Measurements from ENCODE around the gene RIF1.

The RIF1 gene

GRCh38 chr2:151381266-151381665 is 28.4 kb upstream of the RIF1 start:
- no peaks in the 10 kb centered on the region for H3K4me1 ChIP-seq (ENCODE audit: control insufficient read depth, insufficient read depth, low read length)
- ChIA-PET CTCF (no interaction called here), POLR2A (no interaction called here)
- no peaks in the 10 kb centered on the region for H3K36me3 ChIP-seq (ENCODE audit: control insufficient read depth in 2 of 2, insufficient read depth in 1 of 2, low read length in 2 of 2)
- H3K4me3 ChIP-seq (ENCODE audit: low read depth, low read length) = no peak overlapping the region
- H3K9me3 ChIP-seq (ENCODE audit: control insufficient read depth, insufficient read depth, low read depth, low read length) = no peaks in the 10 kb centered on the region
- H3K27ac ChIP-seq (ENCODE audit: extremely low read depth, low read depth, low read length) = no peak overlapping the region
- TF ChIP-seq TSHZ1 (tag by site-specific recombination; IDR thresholded peaks at IDR 0.05; ENCODE audit: borderline replicate concordance) = no peak
- no peak for TF ChIP-seq MEIS1 (CRISPR knock-in tag; IDR thresholded peaks at IDR 0.05; ENCODE audit: borderline replicate concordance)
- TF ChIP-seq ZNF692 (tag by site-specific recombination; IDR thresholded peaks at IDR 0.05) = no peak
- no peak for TF ChIP-seq ZNF114 (tag by site-specific recombination; IDR thresholded peaks at IDR 0.05)
- TF ChIP-seq ZNF501 (tag by site-specific recombination; IDR thresholded peaks at IDR 0.05) = no peak
- TF ChIP-seq ZNF747 (tag by site-specific recombination; IDR thresholded peaks at IDR 0.05) = no peak
- TF ChIP-seq ZNF529 (tag by site-specific recombination; IDR thresholded peaks at IDR 0.05; ENCODE audit: insufficient replicate concordance) = no peak
- TF ChIP-seq, protein P1, sequence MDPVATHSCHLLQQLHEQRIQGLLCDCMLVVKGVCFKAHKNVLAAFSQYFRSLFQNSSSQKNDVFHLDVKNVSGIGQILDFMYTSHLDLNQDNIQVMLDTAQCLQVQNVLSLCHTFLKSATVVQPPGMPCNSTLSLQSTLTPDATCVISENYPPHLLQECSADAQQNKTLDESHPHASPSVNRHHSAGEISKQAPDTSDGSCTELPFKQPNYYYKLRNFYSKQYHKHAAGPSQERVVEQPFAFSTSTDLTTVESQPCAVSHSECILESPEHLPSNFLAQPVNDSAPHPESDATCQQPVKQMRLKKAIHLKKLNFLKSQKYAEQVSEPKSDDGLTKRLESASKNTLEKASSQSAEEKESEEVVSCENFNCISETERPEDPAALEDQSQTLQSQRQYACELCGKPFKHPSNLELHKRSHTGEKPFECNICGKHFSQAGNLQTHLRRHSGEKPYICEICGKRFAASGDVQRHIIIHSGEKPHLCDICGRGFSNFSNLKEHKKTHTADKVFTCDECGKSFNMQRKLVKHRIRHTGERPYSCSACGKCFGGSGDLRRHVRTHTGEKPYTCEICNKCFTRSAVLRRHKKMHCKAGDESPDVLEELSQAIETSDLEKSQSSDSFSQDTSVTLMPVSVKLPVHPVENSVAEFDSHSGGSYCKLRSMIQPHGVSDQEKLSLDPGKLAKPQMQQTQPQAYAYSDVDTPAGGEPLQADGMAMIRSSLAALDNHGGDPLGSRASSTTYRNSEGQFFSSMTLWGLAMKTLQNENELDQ (tag by site-specific recombination; IDR thresholded peaks at IDR 0.05; ENCODE audit: low read depth) = no peak
- no peak for TF ChIP-seq ZNF354C (tag by site-specific recombination; IDR thresholded peaks at IDR 0.05; ENCODE audit: borderline replicate concordance, low read depth)
- no peak for TF ChIP-seq SCRT1 (tag by site-specific recombination; IDR thresholded peaks at IDR 0.05; ENCODE audit: borderline replicate concordance)
- TF ChIP-seq ZNF16 (tag by site-specific recombination; IDR thresholded peaks at IDR 0.05; ENCODE audit: low read depth) = no peak
- TF ChIP-seq KLF16 (tag by site-specific recombination; IDR thresholded peaks at IDR 0.05) = no peak
- TF ChIP-seq GLIS1 (tag by site-specific recombination; IDR thresholded peaks at IDR 0.05) = no peak
- no peak for TF ChIP-seq SP7 (tag by site-specific recombination; IDR thresholded peaks at IDR 0.05)
- TF ChIP-seq ZNF48 (tag by site-specific recombination; IDR thresholded peaks at IDR 0.05) = no peak
- no peak for TF ChIP-seq ZNF561 (tag by site-specific recombination; IDR thresholded peaks at IDR 0.05; ENCODE audit: borderline replicate concordance)
- TF ChIP-seq ZSCAN23 (tag by site-specific recombination; IDR thresholded peaks at IDR 0.05) = no peak
- TF ChIP-seq ZNF670 (tag by site-specific recombination; IDR thresholded peaks at IDR 0.05; ENCODE audit: low read depth) = no peak

GRCh38 chr2:151388011-151388410 is 21.7 kb upstream of the RIF1 start:
- ChIA-PET POLR2A (no interaction called here), CTCF (no interaction called here)
- H3K4me1 ChIP-seq (ENCODE audit: control insufficient read depth, insufficient read depth, low read length) = no peaks in the 10 kb centered on the region
- no peak overlapping the region for H3K27ac ChIP-seq (ENCODE audit: extremely low read depth, low read depth, low read length)
- H3K36me3 ChIP-seq (ENCODE audit: control insufficient read depth in 2 of 2, insufficient read depth in 1 of 2, low read length in 2 of 2) = no peaks in the 10 kb centered on the region
- TF ChIP-seq ZNF274 (IDR thresholded peaks at IDR 0.05; ENCODE audit: low read length) (no peak), ZNF274 (tag by site-specific recombination; IDR thresholded peaks at IDR 0.05; ENCODE audit: borderline replicate concordance) (no peak), BCL6B (tag by site-specific recombination; IDR thresholded peaks at IDR 0.05) (no peak), ZNF658 (tag by site-specific recombination; IDR thresholded peaks at IDR 0.05) (no peak), ZNF544 (tag by site-specific recombination; IDR thresholded peaks at IDR 0.05) (no peak), ZNF473 (tag by site-specific recombination; IDR thresholded peaks at IDR 0.05) (no peak), ZNF561 (tag by site-specific recombination; IDR thresholded peaks at IDR 0.05; ENCODE audit: borderline replicate concordance) (no peak), ZNF302 (tag by site-specific recombination; IDR thresholded peaks at IDR 0.05; ENCODE audit: low read depth) (no peak), ZNF394 (tag by site-specific recombination; IDR thresholded peaks at IDR 0.05; ENCODE audit: borderline replicate concordance) (no peak)
- TF ChIP-seq, protein P2, sequence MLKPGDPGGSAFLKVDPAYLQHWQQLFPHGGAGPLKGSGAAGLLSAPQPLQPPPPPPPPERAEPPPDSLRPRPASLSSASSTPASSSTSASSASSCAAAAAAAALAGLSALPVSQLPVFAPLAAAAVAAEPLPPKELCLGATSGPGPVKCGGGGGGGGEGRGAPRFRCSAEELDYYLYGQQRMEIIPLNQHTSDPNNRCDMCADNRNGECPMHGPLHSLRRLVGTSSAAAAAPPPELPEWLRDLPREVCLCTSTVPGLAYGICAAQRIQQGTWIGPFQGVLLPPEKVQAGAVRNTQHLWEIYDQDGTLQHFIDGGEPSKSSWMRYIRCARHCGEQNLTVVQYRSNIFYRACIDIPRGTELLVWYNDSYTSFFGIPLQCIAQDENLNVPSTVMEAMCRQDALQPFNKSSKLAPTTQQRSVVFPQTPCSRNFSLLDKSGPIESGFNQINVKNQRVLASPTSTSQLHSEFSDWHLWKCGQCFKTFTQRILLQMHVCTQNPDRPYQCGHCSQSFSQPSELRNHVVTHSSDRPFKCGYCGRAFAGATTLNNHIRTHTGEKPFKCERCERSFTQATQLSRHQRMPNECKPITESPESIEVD (tag by site-specific recombination; IDR thresholded peaks at IDR 0.05) = no peak
- no peaks in the 10 kb centered on the region for H3K9me3 ChIP-seq (ENCODE audit: control insufficient read depth, insufficient read depth, low read depth, low read length)
- no peak overlapping the region for H3K4me3 ChIP-seq (ENCODE audit: low read depth, low read length)

Measured in HEK293 (cell line).